Mucosa of descending colon (tissue), 3 donors: ENCODE data around the gene DOCK10. TPM values are rescaled to one million over a fixed set of nuclear protein-coding genes. Genes with fewer than 3 reads are reported as not detected.

Experiments
- ATAC-seq: fragments of 200-7000 bp; cut with Tn5 transposase; one replicate; pipeline ENCODE4 v1.9.1; 2020; ENCODE audit warnings: mild to moderate bottlenecking, moderate library complexity
- DNase-seq, 3 donors: peaks; one replicate each; pipeline ENCODE4 v3.0.0-alpha.2; 2020
- H3K36me3 ChIP-seq: fragments of 200-600 bp; one replicate; pipeline ENCODE4 v1.8.0; 2021; ENCODE audit warnings: low read depth, mild to moderate bottlenecking
- H3K4me1 ChIP-seq: fragments of 200-600 bp; one replicate; pipeline ENCODE4 v1.8.0; 2021; ENCODE audit warnings: low read depth, mild to moderate bottlenecking
- H3K4me3 ChIP-seq: fragments of 200-600 bp; one replicate; pipeline ENCODE4 v1.8.0; 2021; ENCODE audit warnings: mild to moderate bottlenecking
- H3K9me3 ChIP-seq: fragments of 200-600 bp; one replicate; pipeline ENCODE4 v1.8.0; 2021; ENCODE audit warnings: mild to moderate bottlenecking
- intact Hi-C, 2 donors: fragments of 100-400 bp; cut with DNase I in 1 of 2; cut with micrococcal nuclease in 1 of 2; formaldehyde crosslinking; loops; one replicate each; pipeline versions ENCODE4 v1.11.0 to v1.11.1; 2022; cut with DNase I, micrococcal nuclease
- total RNA-seq, 3 donors: library from RNA; stranded (reverse); fragmentation: NEBNext Ultra II Directional in 2 of 3; extraction: Animal tissue kit (Norgen Biotek cat#: 25700) in 2 of 3; gene quantifications; one replicate each; pipeline versions ENCODE4 v1.2.1 to v1.2.4, GENCODE V29; 2021 to 2023
- TF ChIP-seq, protein P1 (sequence below): fragments of 200-600 bp; IDR thresholded peaks from one replicate; pipeline ENCODE4 v1.8.0; 2022; ENCODE audit warnings: antibody characterized with exemption, mild to moderate bottlenecking
- donor health status: DM: no; HTN: no; CAD: no; lungs with moderate emphysema.
- donor health status: DM: no; HTN: no; CAD: no.
- donor health status: DM: no; HTN: yes; CAD: no.

DOCK10 gene
- total RNA-seq, 3 donors from 2014 or later, result 13.3 to 20.6 (median 14.7) TPM

DNA sequence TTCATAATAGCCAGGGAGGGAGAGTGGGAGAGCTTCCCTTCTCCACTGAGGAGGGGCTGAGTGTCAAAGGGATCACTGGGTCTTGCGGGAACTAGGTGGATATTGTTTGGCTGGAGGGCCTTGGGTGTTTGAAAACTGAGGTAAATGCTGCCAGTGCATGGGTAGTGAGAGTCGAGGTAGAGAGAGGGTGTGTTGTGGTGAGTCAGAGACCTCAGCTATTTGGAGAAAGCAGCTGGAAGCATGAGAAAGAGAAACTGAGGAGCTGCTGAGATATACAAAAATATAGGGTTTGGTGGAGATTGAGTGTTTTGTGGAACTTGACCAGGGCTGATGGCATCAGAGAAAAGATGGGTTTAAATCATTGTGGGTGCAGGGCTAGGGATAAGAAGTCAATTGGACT is 199.1 kb downstream of the DOCK10 start:
- Histone ChIP-seq H3K9me3 (no peaks in the 10 kb centered on the region), H3K4me1 (no peaks in the 10 kb centered on the region), H3K36me3 (no peaks in the 10 kb centered on the region), H3K4me3 (no peak overlapping the region)
- ATAC-seq (no peak), DNase-seq (no peak)
- TF ChIP-seq, protein P1, sequence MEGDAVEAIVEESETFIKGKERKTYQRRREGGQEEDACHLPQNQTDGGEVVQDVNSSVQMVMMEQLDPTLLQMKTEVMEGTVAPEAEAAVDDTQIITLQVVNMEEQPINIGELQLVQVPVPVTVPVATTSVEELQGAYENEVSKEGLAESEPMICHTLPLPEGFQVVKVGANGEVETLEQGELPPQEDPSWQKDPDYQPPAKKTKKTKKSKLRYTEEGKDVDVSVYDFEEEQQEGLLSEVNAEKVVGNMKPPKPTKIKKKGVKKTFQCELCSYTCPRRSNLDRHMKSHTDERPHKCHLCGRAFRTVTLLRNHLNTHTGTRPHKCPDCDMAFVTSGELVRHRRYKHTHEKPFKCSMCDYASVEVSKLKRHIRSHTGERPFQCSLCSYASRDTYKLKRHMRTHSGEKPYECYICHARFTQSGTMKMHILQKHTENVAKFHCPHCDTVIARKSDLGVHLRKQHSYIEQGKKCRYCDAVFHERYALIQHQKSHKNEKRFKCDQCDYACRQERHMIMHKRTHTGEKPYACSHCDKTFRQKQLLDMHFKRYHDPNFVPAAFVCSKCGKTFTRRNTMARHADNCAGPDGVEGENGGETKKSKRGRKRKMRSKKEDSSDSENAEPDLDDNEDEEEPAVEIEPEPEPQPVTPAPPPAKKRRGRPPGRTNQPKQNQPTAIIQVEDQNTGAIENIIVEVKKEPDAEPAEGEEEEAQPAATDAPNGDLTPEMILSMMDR, result no peak
- intact Hi-C loops, result no loop called here

DNA sequence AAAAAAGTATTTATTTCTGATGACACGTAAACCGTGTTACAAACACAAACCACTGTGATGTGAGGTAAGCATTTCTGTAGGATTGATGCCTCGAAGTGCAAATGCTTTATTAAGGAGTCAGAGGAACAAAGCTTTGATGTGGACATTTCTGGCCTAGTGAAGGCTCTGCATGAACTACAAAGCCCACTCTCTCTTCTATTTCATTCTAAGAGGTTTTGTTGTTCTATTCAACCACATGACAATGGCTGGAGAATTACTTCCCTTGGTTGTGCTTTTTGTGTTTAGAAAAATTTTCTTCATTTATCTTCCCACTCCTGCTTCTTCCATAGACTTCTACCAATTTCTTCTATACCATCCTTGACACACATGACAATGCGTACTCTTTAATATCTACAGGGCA is 200.4 kb downstream of the DOCK10 start:
- H3K36me3 ChIP-seq, result no peaks in the 10 kb centered on the region
- no peak for ATAC-seq
- intact Hi-C loops, result no loop called here
- no peaks in the 10 kb centered on the region for H3K9me3 ChIP-seq
- H3K4me3 ChIP-seq, result no peak overlapping the region
- DNase-seq, result no peak
- no peaks in the 10 kb centered on the region for H3K4me1 ChIP-seq
- TF ChIP-seq, protein P1, result no peak

DNA sequence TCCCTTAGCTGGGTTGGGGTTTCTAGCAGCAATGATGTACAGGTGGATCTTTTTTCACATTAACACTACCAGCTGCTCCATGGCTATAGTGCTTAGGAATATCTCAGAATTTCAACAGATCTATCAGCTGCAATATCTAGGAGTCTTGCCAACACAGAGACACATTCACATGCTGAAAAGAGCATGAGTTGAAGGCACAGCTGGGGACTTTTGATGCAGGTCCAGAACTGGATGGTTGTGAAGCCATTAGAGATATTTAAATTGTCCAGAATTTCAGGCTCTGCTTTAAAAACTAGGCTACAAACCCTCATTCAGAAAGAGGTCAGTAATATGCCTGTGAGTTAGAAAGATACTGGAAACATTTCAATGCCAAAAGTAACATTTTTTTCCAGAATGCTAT is 203.9 kb downstream of the DOCK10 start:
- intact Hi-C loops, result no loop called here
- no peak for DNase-seq
- TF ChIP-seq, protein P1, result no peak
- Histone ChIP-seq H3K36me3 (no peaks in the 10 kb centered on the region), H3K4me3 (no peak overlapping the region), H3K9me3 (no peaks in the 10 kb centered on the region), H3K4me1 (no peaks in the 10 kb centered on the region)
- ATAC-seq, result no peak

DNA sequence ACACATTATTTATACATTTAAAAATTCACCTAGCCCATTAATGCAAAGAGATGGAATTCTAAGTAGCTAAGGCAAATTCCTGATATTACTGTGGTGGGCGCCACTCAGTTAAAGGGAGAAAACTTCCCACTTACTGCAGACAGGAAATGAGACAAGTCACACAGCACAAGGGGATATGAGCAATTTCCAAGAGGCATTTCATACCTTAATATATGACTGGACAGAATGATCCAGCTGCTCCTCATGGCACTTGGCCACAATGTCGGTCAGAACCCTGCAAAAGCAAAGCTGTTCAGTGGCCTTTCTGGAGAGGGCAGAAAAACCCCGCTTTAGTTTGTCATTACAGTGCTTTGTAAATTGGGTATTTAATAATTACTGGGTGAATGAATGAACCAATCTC is 204.7 kb downstream of the DOCK10 start:
- intact Hi-C loops, result no loop called here
- no peaks in the 10 kb centered on the region for H3K4me1 ChIP-seq
- H3K36me3 ChIP-seq, result no peaks in the 10 kb centered on the region
- TF ChIP-seq, protein P1, result no peak
- no peak for DNase-seq
- no peak for ATAC-seq
- no peaks in the 10 kb centered on the region for H3K9me3 ChIP-seq
- no peak overlapping the region for H3K4me3 ChIP-seq

DNA sequence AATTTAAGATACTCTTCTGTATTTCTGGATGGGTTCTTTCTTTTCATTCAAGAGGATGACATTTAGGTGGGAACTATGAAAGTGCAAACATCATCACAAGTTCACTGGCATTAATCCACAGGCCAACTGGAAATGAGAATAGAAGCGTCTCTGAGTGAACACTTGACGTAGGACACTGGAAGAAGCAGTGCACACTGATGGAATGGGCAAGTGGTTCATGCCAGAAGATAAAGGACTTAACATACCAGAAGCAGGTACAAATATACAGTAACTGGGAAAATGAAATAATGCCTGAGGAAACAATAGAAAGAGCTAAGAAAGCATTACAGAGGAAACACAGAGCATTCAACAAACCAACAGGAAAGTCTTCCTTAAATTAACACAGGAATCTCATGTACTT is 205.2 kb downstream of the DOCK10 start:
- no peaks in the 10 kb centered on the region for H3K9me3 ChIP-seq
- no peak overlapping the region for H3K4me3 ChIP-seq
- H3K4me1 ChIP-seq, result no peaks in the 10 kb centered on the region
- DNase-seq (no peak), ATAC-seq (no peak)
- TF ChIP-seq, protein P1, result no peak
- H3K36me3 ChIP-seq, result no peaks in the 10 kb centered on the region
- intact Hi-C loops, result no loop called here

DNA sequence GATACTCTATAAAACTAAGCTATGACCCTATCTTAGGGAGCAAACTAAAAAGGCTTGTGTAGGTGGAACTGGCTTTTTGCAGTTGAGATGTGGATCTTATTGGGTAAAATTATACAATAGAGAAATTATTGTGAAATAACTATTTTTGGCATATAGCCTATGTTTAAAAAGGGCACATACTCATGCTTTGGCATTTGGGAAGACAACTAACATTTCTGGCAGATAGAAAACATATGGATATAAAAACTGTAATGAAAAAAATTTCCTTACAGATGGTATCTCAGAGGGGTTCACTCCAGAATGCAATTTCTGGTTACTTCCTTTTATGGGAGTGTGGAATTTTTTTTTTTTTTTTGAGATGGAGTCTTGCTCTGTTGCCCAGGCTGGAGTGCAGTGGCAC is 206.0 kb downstream of the DOCK10 start:
- Histone ChIP-seq H3K4me3 (no peak overlapping the region), H3K9me3 (no peaks in the 10 kb centered on the region), H3K4me1 (no peaks in the 10 kb centered on the region), H3K36me3 (no peaks in the 10 kb centered on the region)
- DNase-seq (no peak), ATAC-seq (no peak)
- intact Hi-C loops, result no loop called here
- TF ChIP-seq, protein P1, result no peak
